Iris pigment epithelial cell (primary cell): Measurements from ENCODE around the gene VIL1.

Source experiments
- DNase-seq: peaks from one replicate; pipeline ENCODE4 v3.0.0-alpha.2; 2011; ENCODE audit warnings: low read depth

The VIL1 gene

GRCh38 chr2:218418717-218419458, at the start of gene VIL1:
TSS of gene VIL1 (plus strand) at chr2:218419123. CDS start at chr2:218423779, 4,656 bp downstream.
- no peak for DNase-seq

- no peak for DNase-seq
Observed at GRCh38 chr2:218369330-218369729, 49.6 kb upstream of the VIL1 start.

DNA sequence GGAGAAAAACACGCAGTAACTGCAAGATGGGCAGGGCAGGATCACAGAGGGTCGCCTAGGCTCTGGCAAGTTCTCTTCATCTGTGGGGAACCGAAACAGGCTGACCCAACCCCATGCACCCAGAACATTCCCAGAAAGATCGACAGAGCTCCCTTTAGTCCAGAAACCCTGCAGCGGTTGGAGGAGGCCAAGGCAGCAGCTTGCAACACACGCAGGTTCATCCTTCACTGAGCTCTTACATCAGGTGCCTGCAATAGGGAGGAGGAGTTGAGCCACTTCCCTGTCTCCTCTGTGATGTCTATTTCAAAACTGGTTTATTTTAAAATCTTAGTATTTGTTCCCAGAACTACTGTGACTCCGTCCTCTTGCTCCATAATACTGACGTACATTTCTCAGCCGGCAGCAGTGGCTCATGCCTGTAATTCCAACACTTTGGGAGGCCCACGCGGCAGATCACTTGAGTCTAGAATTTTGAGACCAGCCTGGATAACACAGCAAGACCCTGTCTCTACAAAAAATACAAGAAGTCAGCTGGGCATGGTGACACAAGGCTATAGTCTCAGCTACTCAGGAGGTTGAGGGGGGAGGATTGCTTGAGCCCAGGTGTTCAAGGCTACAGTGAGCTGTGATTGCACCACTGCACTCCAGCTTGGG, 48.4 kb upstream of the VIL1 start:
- DNase-seq: peak; percentile 81

GRCh38 chr2:218371983-218372350, 47.0 kb upstream of the VIL1 start:
- DNase-seq: no peak

DNA sequence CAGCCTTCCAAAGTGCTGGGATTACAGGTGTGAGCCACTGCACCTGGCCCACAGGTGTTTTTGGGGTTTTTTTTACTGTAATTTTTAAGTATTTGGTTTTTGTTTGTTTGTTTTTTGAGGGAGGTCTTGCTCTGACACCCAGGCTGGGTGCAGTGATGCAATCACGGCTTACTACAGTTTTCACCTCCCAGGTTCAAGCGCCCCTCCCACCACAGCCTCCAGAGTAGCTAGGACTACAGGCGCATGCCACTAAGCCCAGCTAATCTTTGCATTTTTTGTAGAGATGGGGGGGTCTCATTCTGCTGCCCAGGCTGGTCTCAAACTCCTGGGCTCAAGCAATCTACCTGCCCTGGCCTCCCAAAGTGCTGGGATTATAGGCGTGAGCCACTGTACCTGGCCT, 44.1 kb upstream of the VIL1 start:
- no peak for DNase-seq

DNA sequence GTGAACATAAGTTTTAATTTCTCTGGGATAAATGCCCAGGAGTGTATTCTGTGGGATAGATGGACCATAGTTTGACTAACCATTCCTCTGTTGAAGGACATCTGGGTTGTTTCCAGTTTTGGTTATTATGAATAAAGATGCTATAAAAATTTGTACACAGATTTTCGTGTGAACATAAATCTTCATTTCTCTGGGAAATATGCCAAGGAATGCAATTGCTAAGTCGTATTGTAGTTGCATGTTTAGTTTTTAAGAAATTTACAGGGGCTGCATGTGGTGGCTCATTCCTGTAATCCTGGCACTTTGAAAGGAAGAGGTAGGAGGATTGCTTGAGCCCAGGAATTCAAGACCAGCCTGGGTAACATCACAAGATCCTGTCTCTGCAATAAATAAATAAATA, 43.7 kb upstream of the VIL1 start:
- peak; percentile 76 for DNase-seq

DNA sequence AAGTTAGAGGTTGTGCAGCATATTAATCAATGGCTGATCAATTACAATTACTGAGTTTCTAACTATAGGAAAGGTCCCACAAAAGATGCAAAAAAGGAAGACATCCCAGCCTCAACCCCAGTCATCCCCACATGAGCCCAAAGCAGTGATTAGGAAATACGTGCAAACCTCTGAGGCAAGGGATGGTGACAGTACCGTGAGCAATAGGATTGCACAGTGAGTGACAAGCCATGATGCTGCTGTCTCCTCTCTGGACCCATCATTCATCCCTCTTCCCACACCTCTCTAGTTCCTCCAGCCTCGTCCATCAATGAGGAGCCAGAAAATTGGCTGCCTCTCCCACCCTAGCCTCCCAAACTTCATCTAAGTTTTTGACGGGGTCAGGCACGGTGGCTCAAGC, 40.9 kb upstream of the VIL1 start:
- DNase-seq: no peak

DNA sequence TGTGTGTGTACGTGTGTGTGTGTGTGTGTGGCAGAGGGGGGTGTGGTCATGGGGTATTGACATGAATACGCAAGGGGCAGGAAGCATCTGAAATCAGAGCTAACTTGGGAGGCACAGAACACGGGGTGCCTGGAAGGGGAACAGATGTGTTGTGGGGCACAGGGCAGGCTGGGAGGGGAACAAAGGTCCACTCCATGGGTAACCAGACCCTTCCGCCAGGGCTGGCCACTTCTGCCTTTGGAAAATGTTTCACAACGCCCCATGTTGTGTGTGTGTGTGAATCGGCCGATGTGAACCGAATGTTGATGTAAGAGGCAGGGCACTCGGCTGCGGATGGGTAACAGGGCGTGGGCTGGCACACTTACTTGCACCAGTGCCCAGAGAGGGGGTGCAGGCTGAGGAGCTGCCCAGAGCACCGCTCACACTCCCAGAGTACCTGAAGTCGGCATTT, 37.0 kb upstream of the VIL1 start, which contains the start of gene SLC11A1:
Gene SLC11A1, plus strand, starts transcription at position 358 of the 451 bp plus-strand sequence. CDS start 96 bp downstream, outside the sequence.
- DNase-seq: no peak

DNA sequence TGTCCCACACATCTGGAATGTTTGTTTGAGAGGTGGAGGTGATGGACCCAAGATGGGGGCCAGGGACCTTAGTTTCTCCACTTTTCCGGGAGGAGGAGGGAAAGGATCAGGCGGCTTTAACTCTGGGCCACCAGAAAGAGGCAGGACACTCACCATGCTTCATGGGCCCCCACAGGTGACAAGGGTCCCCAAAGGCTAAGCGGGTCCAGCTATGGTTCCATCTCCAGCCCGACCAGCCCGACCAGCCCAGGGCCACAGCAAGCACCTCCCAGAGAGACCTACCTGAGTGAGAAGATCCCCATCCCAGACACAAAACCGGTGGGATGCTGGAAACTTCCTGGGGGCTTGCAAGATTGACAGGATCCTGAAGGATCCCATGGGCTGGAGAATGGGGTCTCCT, 36.1 kb upstream of the VIL1 start:
- no peak for DNase-seq

DNA sequence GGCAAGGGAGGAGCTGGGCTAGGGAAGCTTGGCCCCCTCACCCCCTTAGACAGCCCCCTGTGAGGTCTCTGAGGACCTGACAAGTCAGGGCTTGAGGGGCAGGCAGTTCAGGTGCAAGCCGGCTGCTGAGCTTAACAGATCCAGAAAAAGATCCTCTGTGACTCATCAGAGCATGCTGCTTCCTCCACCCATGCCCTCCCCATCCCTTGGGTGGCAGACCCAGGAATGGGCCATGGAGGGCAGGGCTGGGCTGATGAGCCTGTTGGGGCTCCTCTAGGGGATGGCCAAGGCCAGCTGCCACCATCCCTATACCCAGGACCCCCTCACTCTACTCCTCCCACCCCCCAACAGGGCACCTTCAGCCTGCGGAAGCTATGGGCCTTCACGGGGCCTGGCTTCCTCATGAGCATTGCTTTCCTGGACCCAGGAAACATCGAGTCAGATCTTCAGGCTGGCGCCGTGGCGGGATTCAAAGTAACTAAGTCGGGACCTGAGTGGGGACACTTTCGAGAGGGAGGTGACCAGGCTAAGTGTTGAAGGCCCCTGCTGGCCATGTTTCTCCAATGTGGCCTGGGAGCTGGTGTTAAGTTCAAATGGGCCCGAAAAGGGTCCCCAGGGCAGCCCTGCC, 34.9 kb upstream of the VIL1 start:
- no peak for DNase-seq

- no peak for DNase-seq
Observed at GRCh38 chr2:218384975-218385374, 33.9 kb upstream of the VIL1 start.

GRCh38 chr2:218386505-218387368, 32.2 kb upstream of the VIL1 start:
- DNase-seq: no peak

DNA sequence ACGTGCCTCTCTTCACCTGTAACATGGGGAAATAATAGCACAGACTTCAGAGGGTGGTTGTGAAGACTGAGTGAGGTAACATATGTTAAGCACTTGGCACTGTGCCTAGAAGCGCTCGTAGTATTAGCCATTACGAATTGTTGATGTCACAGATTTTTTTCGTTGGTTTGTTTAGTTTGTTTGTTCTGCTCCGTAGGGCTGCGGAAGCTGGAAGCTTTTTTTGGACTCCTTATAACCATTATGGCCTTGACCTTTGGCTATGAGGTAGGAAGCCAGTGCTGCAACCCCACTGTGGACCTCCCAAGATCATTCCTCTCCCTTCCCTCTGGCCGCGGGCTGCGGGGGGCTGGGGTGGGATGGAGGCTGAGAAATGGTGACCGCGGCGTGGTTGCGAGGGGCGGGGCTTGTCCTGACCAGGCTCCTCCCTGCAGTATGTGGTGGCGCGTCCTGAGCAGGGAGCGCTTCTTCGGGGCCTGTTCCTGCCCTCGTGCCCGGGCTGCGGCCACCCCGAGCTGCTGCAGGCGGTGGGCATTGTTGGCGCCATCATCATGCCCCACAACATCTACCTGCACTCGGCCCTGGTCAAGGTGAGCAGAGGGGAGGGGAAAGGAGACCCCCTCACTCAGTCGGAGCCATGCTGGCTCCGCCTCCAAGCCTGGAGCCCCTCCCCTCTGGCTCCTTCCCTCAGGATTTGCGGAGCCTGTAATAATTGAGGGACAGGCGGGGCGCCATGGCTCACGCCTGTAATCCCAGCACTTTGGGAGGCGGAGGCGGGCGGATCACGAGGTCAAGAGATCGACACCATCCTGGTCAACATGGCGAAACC, 31.3 kb upstream of the VIL1 start:
- DNase-seq: peak; percentile 86

- no peak for DNase-seq
Observed at GRCh38 chr2:218389333-218390150, 29.4 kb upstream of the VIL1 start.

GRCh38 chr2:218391202-218391601, 27.7 kb upstream of the VIL1 start:
- no peak for DNase-seq

GRCh38 chr2:218392459-218392858, 26.5 kb upstream of the VIL1 start:
- DNase-seq: no peak

GRCh38 chr2:218392891-218393462, 25.9 kb upstream of the VIL1 start:
- no peak for DNase-seq

DNA sequence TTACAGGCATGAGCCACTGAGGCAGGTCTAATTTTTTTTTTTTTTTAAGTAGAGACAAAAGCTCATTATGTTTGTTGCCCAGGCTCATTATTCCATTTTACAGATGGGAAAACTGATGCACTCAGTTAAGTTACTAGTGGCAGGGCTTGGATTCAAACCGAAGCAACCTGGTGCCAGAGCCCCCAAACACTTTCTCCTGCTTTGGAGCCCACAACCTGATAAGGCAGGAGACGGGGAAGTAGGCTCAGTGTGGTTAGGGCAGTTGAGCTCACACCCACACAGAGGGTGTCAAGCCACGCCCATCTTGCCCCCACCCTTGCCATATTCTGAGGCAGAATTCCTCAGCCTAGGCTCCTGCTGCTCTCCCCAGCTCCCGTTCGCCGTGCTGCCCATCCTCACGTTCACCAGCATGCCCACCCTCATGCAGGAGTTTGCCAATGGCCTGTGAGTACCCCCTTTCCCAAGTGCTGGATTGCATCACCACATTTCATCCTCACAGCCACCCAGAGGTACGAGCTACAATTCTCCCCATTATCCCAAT, 25.1 kb upstream of the VIL1 start:
- DNase-seq: no peak

- no peak for DNase-seq
Observed at GRCh38 chr2:218394298-218395089, 24.4 kb upstream of the VIL1 start.
